ENCODE results near the gene TMBIM4. TPM values are rescaled to one million over a fixed set of nuclear protein-coding genes. Genes with fewer than 3 reads are reported as not detected.
"Not testable (repeated sequence)": the region's sequence is repeated elsewhere in the genome, so short reads cannot be mapped to it uniquely, and the experiment has no call there.

TMBIM4 gene
- polyA plus RNA-seq, 2 of the 4 experiments (the other 2 are of a cell fraction), result 55.9 to 87.4 TPM

- ATAC-seq, result no peak
- Histone ChIP-seq H3K4me2 (no peak overlapping the region), H3K4me1 (no peaks in the 10 kb centered on the region), H3K27ac (no peak overlapping the region), H3K9me3 (no peaks in the 10 kb centered on the region), H3K4me3 (no peak overlapping the region)
- TF ChIP-seq CHD2 (IDR thresholded peaks at IDR 0.05; ENCODE audit: low read length, partially characterized antibody) (no peak), E2F6 (IDR thresholded peaks at IDR 0.05; ENCODE audit: borderline replicate concordance, low read depth) (no peak), HMGXB4 (CRISPR knock-in tag; IDR thresholded peaks at IDR 0.05; ENCODE audit: borderline replicate concordance) (no peak), ELK1 (IDR thresholded peaks at IDR 0.05; ENCODE audit: low read depth, low read length) (no peak), ZNF302 (CRISPR knock-in tag; IDR thresholded peaks at IDR 0.05) (no peak), HES2 (IDR thresholded peaks at IDR 0.05) (no peak), RFX5 (IDR thresholded peaks at IDR 0.05) (no peak), NR3C1 (IDR thresholded peaks at IDR 0.05) (no peak)
- POLR2A ChIA-PET, result interaction anchor here (1.2 kb wide), 1 partner anchor 17 kb away, joined by 3 read pairs; the partner anchor contains the start of gene TMBIM4
- no peak for FAIRE-seq
- CTCF ChIA-PET, result no interaction called here
- 19% methylated on average over 2 of the region's 2 CpGs for WGBS (ENCODE audit: missing lambda C conversion rate)
- no peak for DNase-seq (ENCODE audit: low read depth in 1 of 2, low spot score in 1 of 2)
Observed at GRCh38 chr12:66187036-66187435, 17.2 kb upstream of the TMBIM4 start.

DNA sequence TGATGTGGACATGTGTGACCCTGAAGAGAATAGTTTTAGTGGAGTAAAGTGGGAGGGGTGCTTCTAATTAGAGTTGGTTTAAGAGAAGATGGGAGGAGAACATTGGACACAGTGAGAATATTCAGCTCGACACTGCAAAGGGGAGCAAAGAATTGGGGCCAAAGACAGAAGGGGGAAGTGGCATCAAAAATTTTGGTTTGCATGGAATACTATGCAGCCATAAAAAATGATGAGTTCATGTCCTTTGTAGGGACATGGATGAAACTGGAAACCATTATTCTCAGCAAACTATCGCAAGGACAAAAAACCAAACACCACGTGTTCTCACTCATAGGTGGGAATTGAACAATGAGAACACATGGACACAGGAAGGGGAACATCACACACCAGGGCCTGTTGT is 15.0 kb upstream of the TMBIM4 start:
- H3K9me3 ChIP-seq; ATAC-seq; H3K4me2 ChIP-seq; H3K4me1 ChIP-seq; POLR2A ChIA-PET; H3K27ac ChIP-seq; H3K4me3 ChIP-seq; CTCF ChIA-PET; FAIRE-seq; DNase-seq (ENCODE audit: low read depth in 1 of 2, low spot score in 1 of 2): not testable (repeated sequence)
- WGBS (ENCODE audit: missing lambda C conversion rate), result 4% methylated on average over 3 of the region's 3 CpGs

DNA sequence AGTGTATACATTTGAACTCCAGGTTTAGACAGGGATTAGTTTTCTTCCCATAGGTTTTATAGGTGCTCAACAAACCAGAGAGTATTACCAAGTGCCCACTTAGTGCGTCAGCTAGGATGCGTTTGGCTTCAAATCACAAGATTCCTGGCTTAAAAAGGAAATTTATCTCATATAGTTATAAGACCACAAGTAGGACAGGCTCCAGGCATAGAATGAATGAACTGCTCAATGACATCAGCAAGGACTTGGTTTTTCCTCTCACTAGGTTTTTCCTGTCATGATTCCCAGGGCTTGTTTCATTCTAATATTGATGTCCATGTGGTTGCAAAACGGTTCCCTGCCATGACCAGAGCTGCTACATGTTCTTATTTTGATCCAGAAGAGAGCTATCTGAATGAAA is 13.2 kb upstream of the TMBIM4 start:
- Histone ChIP-seq H3K4me1 (no peaks in the 10 kb centered on the region), H3K4me2 (no peak overlapping the region), H3K27ac (no peak overlapping the region), H3K9me3 (no peaks in the 10 kb centered on the region), H3K4me3 (no peak overlapping the region)
- TF ChIP-seq HMGXB4 (CRISPR knock-in tag; IDR thresholded peaks at IDR 0.05; ENCODE audit: borderline replicate concordance) (no peak), NR3C1 (IDR thresholded peaks at IDR 0.05) (no peak), ATOH8 (CRISPR knock-in tag; IDR thresholded peaks at IDR 0.05; ENCODE audit: low read depth) (no peak), HOXB5 (CRISPR knock-in tag; IDR thresholded peaks at IDR 0.05) (no peak), HDAC2 (IDR thresholded peaks at IDR 0.05) (no peak), SREBF2 (IDR thresholded peaks at IDR 0.05) (no peak), GATA3 (IDR thresholded peaks at IDR 0.05; ENCODE audit: borderline replicate concordance) (no peak), NFE2L2 (conservative IDR thresholded peaks at IDR 0.05; ENCODE audit: low read length) (no peak), CEBPB (IDR thresholded peaks at IDR 0.05) (no peak)
- TF ChIP-seq, protein P1, sequence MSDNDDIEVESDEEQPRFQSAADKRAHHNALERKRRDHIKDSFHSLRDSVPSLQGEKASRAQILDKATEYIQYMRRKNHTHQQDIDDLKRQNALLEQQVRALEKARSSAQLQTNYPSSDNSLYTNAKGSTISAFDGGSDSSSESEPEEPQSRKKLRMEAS (IDR thresholded peaks at IDR 0.05), result no peak
- no peak; a peak in 1 of 6 replicates for ATAC-seq
- POLR2A ChIA-PET, result interaction anchor here (1.1 to 1.3 kb wide), 2 partner anchors 14 to 52 kb away, joined by 4 to 6 read pairs; partner anchors contain the start of genes LLPH and TMBIM4
- CTCF ChIA-PET, result interaction anchor here (1.0 to 1.3 kb wide), 2 partner anchors 10 to 13 kb away, joined by 3 to 6 read pairs; partner anchors contain the start of gene TMBIM4
- no peak for FAIRE-seq
- WGBS (ENCODE audit: missing lambda C conversion rate), result 60% methylated on average over 3 of the region's 3 CpGs
- DNase-seq (ENCODE audit: low read depth in 1 of 2, low spot score in 1 of 2), result no peak

All from A549 (cell line).